HG02884 (cell line): ENCODE results near the gene SMIM44.
A peak's percentile ranks its signal among the peaks of the same experiment; 100 is the strongest.
"Not testable (repeated sequence)": the region's sequence is repeated elsewhere in the genome, so short reads cannot be mapped to it uniquely, and the experiment has no call there.

ENCODE experiments used
- ATAC-seq: cut with Tn5 transposase; IDR thresholded peaks from one replicate; pipeline ENCODE4 v1.9.1; 2021; ENCODE audit warnings: mild to moderate bottlenecking, moderate library complexity; ENCODE audit not compliant: unreplicated experiment

Gene SMIM44

GRCh38 chr19:3518255-3518654, 35.0 kb upstream of the SMIM44 start:
- no peak for ATAC-seq

- no peak for ATAC-seq
Measured at GRCh38 chr19:3517638-3518037, 34.4 kb upstream of the SMIM44 start.

GRCh38 chr19:3516675-3517207, 33.5 kb upstream of the SMIM44 start:
- no peak for ATAC-seq

GRCh38 chr19:3515891-3516422, 32.7 kb upstream of the SMIM44 start:
- ATAC-seq, result no peak

- ATAC-seq, result no peak
Measured at GRCh38 chr19:3514930-3515329, 31.7 kb upstream of the SMIM44 start.

GRCh38 chr19:3513229-3514140, 30.2 kb upstream of the SMIM44 start:
- ATAC-seq, result no peak

GRCh38 chr19:3512562-3513228, 29.5 kb upstream of the SMIM44 start:
- ATAC-seq, result no peak

GRCh38 chr19:3511506-3512251, 28.4 kb upstream of the SMIM44 start:
- ATAC-seq, result no peak

GRCh38 chr19:3510727-3511126, 27.5 kb upstream of the SMIM44 start:
- no peak for ATAC-seq

GRCh38 chr19:3509566-3509989, 26.3 kb upstream of the SMIM44 start:
- no peak for ATAC-seq

- no peak for ATAC-seq
Measured at GRCh38 chr19:3508771-3509535, 25.7 kb upstream of the SMIM44 start.

GRCh38 chr19:3508121-3508661, 24.9 kb upstream of the SMIM44 start:
- ATAC-seq, result not testable (repeated sequence)

- no peak for ATAC-seq
Measured at GRCh38 chr19:3507371-3508120, 24.3 kb upstream of the SMIM44 start.

GRCh38 chr19:3506384-3507340, 23.4 kb upstream of the SMIM44 start:
- ATAC-seq, result no peak

- ATAC-seq, result peak; percentile 81
Measured at GRCh38 chr19:3505598-3506383, 22.6 kb upstream of the SMIM44 start, which contains the start of gene FZR1. TSS of gene FZR1 (plus strand) at chr19:3506311. CDS start at chr19:3522990, 16,679 bp downstream.

- ATAC-seq, result no peak
Measured at GRCh38 chr19:3504735-3505134, 21.5 kb upstream of the SMIM44 start.

GRCh38 chr19:3503036-3503572, 19.9 kb upstream of the SMIM44 start:
- ATAC-seq, result no peak
